Lung microvascular endothelial cell (primary cell): ENCODE results near the gene PTPRG. TPM values are rescaled to one million over a fixed set of nuclear protein-coding genes. Genes with fewer than 3 reads are reported as not detected.

Experiments used
- DNase-seq, 2 donors: peaks; one replicate each; pipeline versions ENCODE4 v3.0.0 to v3.0.0-alpha.2; 2010; ENCODE audit warnings: low read depth in 2 of 2
- total RNA-seq: library from RNA; depleted of rRNA; stranded (reverse); fragments of >200 nt; gene quantifications from 2 replicates; pipeline ENCODE4 v1.2.1, GENCODE V29; 2014

Gene PTPRG
- total RNA-seq, 1 donor from 2014 or later, result 5.8 TPM

DNA sequence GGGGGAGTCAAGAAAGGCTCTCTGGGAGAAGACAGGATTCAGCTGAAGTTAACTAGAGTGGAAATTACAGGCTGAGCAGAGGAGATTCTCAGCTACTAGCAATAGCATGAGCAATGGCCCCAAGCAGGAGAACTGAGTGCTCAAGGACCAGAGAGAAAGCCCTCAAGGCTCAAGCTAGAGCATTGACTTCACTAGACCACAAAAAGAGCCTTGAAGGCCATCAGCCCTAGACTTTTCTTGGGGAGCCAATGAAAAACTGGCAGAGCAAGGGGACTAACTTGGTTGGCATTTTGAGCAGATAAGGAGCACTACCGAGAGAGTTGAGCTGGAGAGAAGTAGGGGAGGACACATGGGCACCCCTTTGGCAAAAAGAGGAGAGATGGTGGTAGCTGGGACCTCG, 534.4 kb downstream of the PTPRG start:
- DNase-seq, result no peak

- no peak for DNase-seq
These were observed 535.1 kb downstream of the PTPRG start for GRCh38 chr3:62096521-62096920.

DNA sequence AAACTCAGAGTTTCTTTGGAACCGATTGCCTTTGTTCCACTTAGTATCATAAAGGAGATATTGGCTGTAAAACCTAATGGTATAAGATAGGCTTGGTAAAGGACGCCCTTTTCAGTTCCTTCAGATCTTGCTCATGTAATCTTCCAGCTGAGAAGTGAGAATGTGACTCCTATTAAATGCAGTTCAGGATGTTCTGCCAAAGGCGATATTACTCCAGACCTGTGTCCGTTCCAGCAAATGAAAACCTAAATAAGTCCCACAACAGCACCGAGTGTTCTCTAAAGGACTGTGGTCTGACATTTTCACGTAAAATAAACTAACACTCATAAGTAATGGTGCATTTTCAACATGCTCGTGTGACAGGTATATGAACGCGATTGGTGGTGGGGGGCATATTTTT, 535.8 kb downstream of the PTPRG start:
- no peak for DNase-seq

- DNase-seq, result no peak
These were observed 537.4 kb downstream of the PTPRG start for GRCh38 chr3:62098646-62099365.

DNA sequence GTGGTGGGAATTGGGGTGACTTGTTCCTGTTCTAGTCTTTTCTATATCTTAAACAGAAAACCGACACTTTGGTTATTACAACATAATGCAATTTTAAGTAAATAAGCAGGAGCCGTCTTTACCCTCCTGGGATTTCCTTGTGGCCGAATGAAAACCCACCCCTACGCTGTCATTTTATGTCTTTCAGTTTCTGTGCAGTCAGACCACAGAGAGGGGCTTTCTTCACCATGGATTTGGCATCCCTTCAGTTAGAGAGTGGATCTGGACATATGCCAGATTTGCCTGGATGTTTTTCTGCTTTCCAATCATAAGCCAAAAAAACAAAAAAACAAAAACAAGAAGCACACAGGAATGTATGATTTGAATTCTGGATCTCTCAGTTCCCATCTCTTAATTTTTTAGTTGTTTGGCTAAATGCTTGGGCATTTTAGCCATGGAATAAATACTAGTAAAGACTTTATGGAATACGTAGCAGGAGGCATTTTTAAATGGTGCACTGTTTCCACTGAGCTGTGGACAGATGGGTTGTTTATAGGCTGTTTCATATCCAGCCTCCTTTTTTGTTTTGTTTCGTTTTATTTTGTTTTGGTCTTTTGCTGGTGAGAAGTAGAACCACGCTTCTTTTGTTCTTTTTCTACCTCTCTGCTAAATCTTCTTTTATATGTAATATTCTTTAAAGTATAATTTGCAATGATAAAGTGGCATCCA, 539.1 kb downstream of the PTPRG start:
- DNase-seq, result no peak

- DNase-seq, result no peak
These were observed 540.1 kb downstream of the PTPRG start for GRCh38 chr3:62101488-62101887.

- DNase-seq, result no peak
These were observed 542.2 kb downstream of the PTPRG start for GRCh38 chr3:62103531-62103930.

DNA sequence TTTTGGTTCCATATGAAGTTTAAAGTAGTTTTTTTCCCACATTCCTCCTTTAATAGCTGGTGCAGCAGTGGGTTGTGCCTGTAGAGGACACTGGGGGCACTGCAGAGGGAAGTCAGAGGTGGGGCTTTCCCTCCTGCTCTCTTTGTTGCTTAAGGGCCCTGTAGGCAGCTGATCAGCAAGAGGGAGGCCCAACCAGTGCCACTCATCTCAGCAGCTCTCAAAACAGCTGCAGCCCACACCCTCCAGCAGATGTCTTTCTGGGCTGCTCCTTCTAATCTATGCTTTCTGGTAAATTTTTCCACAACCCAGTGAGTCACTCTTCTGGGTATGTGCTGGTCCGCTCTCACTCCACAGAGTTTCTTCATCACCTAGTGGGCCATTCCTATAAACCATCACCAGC, 548.2 kb downstream of the PTPRG start:
- DNase-seq, result peak in 1 of 2 donors; percentile 63

- DNase-seq, result no peak
These were observed 549.3 kb downstream of the PTPRG start for GRCh38 chr3:62110443-62111225.

DNA sequence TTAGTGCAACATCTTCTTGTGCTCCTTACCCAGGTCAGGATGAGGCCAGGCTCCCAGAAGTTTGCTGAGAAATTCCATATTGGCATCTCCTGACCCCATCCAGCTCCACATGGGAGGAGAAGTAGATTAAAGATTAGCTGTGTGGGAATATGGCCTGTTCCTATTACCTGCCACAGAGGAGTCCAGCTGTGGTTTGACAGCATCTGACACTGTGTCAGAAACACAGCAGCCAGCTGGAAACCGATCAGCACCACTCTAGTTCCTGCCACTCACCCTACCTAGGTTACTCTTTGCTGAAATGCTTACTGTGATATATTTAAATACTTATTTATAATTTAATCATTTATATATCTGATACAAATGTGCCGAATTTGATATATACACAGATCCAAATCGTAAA, 551.7 kb downstream of the PTPRG start:
- DNase-seq, result no peak

DNA sequence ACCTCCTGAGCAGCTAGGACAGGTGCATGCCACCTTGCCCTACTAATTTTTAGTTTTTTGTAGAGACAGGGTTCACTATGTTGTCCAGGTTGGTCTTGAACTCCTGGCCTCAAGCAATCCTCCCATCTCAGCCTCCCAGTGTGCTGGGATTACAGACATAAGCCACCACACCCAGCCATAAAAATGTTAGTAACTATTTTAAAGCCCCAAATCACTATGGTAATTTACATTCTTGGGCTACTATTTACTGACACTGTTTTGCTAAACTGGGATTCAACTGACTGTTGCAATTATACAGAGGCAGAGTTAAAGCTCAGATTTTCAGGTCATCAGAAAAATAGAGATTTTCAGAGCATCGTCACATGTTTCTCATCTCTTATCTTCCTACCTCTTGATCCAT, 553.4 kb downstream of the PTPRG start:
- no peak for DNase-seq

DNA sequence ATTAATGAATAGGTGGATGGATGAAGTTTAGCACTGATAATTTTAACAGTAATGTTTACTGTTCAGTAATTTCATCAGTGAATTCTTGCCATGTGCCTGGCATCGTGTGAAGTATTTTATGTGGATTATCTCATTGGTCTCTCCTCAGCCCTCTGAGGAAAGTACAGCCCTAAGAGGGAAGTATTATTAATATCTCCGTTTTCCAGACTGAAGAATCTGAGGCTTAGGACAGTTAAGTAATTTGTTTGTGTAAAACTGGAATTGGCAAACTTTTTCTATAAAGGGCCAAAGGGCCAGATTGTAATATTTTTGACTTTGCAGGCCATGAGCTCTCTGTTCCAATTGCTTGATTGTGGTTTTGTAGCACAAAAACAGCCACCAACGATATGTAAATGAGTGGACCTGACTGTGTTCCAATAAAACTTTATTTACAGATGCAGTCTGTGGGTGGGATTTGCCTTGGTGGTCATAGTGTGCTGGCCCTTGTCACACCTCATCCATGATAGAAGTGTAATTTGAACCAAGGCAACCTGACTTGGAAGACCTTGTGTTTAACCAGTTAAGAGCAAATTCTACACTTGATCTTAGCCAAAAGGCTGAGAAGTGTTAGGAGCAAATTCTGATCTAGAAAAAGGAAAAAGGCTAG, 556.7 kb downstream of the PTPRG start:
- no peak for DNase-seq

- no peak for DNase-seq
These were observed 557.8 kb downstream of the PTPRG start for GRCh38 chr3:62119139-62119538.

DNA sequence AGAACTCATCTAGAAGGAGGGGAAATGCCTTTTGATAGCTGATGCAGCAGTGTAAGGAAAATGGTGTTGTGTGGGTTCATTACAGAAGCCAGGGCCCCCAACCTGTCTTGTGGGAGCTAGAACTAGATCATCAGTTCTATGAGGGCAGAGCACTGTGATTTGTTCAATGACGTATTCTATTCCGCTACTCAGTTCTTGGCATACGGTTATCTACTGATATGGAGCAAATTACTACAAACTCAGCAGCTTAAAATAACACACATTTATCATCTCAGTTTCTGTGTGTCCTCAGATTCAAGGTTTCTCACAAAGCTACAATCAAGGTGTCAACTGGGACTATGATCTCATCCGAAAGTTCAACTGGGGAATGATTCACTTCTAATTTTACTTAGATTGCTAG, 561.4 kb downstream of the PTPRG start:
- no peak for DNase-seq

- no peak for DNase-seq
These were observed 564.0 kb downstream of the PTPRG start for GRCh38 chr3:62125380-62125779.

GRCh38 chr3:62127116-62127515, 565.7 kb downstream of the PTPRG start:
- DNase-seq, result no peak

GRCh38 chr3:62128051-62128450, 566.7 kb downstream of the PTPRG start:
- no peak for DNase-seq

GRCh38 chr3:62128681-62129080, 567.3 kb downstream of the PTPRG start:
- no peak for DNase-seq

- DNase-seq, result no peak
These were observed 569.7 kb downstream of the PTPRG start for GRCh38 chr3:62131050-62131449.

GRCh38 chr3:62131620-62132019, 570.2 kb downstream of the PTPRG start:
- peak; percentile 7 to 39 for DNase-seq

DNA sequence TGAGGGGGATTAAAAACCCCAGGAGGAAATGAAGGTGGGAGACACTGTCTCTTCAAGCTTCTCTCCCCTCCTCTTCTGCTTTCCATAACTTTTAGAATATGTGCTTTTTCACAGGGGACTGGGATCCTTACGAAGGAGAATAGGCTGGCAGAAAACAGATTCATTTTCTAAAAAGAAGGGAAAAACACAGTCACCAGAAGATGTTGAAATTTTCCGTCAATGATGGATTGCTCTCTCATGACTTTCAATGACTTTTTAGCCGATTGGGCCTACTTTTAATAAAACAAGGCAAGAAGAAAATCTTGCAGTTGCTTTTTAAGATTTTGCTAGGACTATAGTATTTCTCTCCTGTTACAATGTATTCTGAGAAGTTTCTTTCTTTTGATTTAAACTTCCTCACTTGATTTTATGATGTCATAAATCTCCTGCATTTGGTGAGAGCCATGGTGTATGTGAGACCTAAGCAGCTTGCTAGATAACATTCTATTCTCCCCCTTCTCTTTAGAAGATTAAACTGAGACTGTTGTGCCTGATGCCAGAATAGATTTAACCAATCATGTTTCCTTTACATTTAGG, 570.7 kb downstream of the PTPRG start:
- DNase-seq, result no peak

DNA sequence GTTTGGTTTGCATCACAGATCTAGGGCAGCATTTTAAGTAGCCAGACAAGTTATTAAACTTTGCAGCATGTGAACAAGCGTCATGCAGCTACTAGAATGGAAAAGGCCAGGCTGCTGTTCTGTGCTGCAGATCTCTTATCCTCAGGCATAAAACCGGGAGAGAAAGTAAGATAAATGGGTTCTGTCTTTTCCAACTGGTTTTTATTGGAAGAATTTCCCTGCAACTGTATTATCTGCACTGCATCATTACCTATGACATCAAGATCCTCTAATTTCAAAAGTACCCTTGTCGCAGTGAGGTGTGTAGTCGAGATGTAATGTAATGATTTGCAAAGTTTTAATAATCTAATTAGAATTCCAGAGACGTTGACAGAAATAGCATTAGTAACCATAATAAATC, 571.6 kb downstream of the PTPRG start:
- DNase-seq, result no peak
